Mesenteric fat pad (tissue), 1 donor: Measurements from ENCODE around the gene GRK3. TPM values are rescaled to one million over a fixed set of nuclear protein-coding genes. Genes with fewer than 3 reads are reported as not detected.

Experiments
- total RNA-seq: library from RNA; stranded (reverse); fragmentation: NEBNext Ultra II Directional; extraction: Animal tissue kit (Norgen Biotek cat#: 25700); gene quantifications from one replicate; pipeline ENCODE4 v1.2.1, GENCODE V29; 2021
- donor health status: DM: yes; HTN: yes; CAD: no.

Gene GRK3
- total RNA-seq, 1 donor from 2014 or later = 53.4 TPM

Other genes with a start within 250 kb of the GRK3 start
- 0.10 TPM for gene MYO18B, start 177.5 kb downstream of the GRK3 start, total RNA-seq